NCI-H2196 (cell line): ENCODE measurements around the gene URM1.

Experiments
- DNase-seq: peaks from one replicate; lab custom pipeline; 2025; ENCODE audit not compliant: unreplicated experiment; lab: John Stamatoyannopoulos, UW

The URM1 gene

DNA sequence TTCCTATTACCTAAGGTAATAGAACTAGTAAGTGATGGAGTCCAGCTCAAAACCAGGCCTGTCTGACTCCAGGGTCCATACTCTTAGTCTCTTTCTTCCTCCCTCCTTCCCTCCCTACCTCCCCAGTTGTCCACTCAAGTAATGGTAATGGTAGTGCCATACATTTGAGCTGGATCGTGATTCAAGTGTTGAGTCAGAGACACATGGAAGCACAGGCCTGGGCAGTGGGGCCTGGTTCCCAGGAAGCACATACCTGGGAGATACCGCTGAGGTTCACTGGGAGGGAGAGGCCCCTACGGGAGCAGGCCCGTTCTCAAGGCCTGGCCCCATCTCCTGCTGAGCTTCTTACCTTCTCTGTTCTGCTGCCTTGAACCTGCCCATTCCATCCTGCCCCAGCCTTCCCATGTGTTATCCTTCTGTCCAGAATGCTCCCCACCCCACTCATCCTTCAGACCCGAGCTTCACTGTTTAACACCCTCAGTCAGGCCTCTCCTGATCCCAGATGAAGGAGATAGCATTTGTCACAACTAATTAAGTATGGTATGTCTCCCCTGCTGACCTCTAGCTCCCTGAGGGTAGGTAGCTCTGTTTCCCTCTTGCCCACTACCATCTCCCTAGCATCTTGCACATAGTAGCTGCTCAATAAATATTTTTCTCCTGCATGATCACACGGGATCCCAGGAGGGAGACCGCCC is 13.8 kb downstream of the URM1 start:
- DNase-seq, result no peak

DNA sequence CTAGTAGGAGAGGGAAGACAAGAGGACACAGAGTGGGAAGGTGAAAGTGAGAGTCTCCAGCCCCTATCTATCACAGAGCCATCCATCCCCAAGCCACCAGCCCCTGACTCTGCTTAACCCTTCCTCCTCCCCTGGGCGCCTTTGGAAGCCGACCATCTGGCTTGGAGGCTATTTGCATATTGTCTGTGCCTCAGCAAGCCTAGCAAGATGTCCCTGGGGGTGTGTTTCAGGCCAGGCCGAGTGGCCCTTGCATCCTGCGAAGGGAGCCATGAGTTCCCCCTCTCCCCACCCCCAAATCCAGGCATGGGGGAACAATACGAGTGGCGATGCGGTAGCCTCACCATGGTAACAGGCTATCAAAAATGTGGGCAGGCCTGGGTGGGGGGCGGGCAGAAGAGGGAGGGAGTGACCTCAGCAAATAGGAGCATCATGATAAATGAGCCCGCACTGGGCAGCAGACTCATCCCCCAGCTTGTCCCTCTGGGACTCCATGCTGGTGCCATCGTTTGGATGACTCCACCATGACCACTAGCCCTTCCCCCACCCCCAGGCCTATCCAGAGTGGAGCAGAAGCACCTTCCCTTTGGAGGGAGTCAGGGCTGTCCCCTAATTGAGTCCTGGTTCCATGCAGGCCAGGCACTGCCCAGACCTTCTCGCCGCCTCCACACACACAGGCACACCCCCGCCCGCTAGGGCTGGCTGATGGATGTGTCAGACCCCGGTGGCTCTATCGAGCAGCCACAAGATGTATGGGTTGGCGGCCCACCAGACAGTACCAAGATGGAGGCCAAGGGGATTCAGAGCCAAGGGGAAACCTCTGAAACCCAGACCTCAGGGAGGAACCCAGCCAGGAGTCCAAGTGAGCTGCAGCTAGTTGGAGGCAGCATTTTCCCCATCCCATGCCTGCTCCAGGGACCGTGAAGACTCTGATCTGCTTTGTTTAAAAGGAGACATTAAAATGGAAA is 14.6 kb downstream of the URM1 start:
- DNase-seq, result no peak

DNA sequence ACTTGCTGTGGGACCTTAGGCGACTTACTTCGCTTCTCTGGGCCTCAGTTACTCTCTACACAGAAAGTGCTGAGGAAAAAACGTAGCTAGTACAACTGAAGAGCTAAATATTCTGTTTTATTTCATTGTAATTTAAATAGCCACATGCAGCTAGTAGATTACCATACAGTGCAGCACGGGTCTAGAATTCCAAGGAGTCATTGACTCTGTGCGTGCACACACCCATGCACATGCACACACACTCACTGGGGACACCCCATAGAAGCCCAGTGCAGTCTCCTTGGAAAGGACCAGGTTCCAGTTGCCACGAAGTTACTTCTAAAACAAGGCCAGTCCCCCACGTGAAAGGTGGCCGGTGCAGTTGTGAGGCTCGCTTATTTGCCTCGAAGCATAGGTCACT is 17.0 kb downstream of the URM1 start:
- DNase-seq, result no peak

DNA sequence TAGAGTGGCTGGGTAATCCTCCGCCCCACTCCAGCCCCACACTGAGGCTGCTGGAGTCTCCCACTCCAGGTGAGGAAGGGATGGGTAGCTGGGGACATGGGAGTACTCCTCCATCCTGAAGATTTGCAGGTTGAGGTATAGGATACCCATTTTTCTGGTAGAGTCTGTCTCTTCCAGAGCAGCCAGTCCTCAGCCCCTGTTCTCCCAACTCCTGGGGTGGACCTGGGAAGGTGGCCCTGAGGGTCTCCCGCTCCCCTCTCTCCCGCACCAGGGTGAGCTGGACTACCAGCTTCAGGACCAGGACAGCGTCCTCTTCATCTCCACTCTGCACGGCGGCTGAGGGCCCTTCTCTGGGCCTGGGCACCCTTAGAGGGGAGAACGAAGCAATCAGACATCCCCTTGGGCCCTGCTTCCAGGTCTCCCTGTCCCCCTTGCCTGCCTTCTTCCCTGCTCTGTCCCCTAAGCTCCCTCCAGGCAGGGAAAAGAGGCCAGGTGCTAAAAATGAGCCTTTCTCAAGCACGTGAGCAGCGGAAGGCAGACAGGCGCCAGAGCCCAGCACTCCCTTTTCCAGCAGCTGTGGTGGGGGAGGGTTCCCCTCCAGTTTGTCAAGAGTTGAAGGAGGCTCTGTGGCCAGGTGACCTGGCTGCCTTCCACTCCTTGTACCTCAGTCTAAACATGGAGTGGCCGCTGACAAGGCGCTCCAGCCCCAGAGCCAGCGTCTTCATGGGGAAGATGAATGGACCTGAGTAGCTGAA is 18.4 kb downstream of the URM1 start:
- DNase-seq, result peak; percentile 93

DNA sequence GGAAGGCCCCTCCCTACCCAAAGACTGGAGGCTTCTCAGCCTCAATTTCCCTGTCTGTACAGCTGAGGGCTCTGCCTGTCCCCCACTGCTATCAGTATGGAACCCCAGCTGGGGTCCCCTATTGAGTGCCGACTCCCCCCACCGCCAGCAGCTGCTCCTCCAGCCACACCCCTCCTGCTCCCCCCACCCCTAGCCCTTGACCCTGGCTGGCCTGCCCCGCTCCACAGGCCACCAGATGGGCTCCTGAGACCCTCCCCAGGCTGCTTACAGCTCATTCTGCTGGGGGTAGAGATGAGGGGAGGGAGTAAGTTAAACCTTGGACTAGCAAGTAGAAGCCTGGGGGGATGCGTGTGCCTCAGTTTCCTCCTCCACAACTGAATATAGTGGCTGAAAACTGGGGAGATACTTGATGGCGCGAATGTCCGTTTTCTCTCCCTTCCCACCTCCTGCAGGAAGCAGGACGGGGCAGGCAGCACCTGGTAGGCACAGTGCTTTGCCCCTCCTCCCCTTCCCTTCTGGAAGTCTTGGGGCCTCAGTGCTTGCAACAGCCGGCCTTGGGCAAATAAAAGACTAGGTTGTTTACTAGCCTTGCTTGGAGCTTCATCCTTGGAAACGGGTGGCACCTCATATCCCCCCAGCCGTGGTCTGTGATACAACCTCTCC is 19.1 kb downstream of the URM1 start:
- DNase-seq, result no peak

DNA sequence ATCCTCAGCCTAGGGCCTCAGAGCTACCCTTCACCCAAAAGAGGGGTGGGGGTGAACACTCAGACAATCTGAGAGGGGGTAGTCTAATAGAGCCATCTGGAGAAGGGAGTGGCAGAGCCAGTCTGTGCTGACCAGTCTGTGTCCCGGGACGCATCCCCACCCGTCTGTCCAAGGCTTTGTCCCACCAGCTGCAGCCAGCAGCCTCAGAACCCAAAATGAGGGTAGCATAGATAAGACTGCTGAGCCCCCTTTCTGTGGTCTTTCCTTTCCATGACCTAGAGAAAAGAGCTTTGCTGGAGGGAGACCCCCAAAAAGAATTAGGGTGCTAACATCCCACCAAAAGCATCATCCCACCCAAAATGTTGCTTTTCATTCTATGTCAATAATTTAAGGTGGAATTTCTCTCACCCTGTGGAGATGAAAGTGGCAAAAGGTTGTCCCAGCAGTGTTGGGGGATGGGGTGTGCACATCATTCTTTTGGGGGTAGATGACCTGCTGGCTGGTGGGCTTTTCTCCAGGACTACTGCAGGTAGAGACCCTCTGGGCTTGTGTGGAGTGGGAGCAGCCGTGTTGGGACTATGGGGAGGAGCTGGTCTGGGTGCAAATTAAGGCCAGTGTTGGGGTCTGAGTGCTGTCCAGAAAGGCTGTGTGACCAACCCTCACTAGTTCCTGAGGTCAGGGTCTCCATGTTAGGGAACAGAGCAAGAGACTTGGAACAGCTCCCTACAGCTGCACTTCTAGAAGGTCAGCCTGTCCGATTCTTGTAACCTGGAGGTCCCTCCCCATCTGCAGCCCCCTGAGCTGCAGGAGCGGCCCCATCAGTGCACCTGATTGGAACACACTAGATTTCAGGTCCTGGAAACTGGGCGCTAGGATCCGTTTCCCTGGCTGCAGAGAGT is 19.9 kb downstream of the URM1 start:
- DNase-seq, result no peak

DNA sequence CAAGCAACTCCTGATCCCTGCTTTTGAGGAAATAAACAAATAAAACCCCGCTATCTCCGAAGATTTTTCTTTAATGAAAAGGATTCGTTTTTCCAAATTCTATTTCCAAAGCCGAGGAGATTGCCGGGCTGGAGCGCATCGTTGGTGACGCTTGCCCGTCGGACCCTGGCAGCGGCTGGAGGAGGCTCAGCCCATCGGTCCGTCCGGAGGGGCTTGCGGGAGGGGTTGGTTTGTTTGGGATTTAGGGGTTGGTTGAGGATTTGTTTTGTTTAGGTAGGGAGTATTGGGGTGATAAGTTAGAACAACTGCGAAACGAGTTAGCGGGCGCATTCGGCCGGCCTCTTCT is 20.8 kb downstream of the URM1 start:
- DNase-seq, result no peak

DNA sequence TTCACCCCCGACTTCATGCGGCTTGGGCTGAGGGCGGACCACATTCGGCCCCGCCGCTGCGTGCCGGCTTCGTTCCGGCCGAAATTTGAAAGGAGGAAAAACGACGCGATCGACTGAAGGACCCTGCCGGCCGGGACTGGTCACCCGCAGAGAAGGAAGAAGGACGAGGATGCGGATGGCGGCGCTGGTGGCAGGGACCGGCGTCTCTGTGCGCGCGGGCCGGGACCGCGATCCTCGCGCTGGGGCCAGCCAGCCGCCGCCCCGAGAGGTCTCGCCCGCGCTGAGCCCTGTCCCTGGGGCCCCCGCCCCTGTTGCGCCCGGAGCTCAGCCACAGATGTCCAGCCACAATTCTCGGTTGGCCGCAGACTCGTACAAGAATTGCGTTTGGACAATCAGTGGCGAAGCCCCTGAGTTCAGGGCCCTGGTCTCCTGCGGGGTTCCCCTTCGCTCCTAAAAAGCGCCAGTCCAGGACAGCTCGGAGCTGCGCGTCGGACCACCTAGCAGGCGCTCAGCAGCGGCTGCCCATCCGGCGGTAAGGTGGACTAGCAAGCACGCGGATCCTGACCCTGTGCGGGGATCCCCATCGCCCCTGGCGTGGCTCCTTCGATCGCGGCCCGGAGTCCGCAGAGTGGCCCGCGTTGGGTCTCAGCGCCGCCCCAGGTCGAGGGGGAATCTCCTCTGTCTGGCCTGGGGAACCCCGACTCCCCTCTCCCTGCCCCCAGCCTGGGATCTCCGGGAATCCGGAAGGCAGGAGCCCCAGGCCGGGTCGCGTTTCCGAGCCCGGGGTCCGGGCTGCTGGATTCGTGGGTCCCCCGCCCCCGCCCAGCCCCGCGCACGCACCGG is 21.3 kb downstream of the URM1 start:
- no peak for DNase-seq

DNA sequence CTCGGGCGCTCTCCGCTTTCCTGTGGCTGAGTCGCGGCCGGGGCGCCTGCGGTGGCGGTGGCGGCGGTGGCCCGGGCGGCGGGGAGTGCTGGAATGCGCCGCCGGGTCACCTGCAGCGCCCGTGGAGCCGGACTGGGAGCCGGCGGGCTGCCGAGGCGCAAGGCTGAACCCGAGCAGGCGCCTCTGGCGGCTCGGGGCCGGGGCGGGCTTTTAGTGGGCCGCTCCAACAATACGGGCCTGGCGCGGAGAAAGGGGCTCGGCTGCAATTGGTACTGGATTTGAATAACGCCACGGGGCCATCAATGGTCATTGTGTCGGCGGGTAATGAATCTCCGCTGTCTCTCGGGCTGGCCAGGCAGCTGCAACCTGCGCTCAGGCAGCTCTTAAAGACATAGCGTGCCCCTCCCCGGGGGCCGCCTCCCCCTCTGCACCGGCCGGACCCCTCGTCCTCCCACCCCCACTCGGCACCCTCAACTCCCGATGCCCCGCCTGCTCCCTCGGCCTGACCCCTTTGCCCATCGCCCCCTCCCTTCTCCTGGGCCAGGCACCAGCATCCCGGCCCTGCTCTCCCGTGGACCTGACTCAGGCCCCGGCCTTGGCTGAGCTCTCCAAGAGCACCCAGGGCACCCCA is 22.1 kb downstream of the URM1 start:
- no peak for DNase-seq

DNA sequence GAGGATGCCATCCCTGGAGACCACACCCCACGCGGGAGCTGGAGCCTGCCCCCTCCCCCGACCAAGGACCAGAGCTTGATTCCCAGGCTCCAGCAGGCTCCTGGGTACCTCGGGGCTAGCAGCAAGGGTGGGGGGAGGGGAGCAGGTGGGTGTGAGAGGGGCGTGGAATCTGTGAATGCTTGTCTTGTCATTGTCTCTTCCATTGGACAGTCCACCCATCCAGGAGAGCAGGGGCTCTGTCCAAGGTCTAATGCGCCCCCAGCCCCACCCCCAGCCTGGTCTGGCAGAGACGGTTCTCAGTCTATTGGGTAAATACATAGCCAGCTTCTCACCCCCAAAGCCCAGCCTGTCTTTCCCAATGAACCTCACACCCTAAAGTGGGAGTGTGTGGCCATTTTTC is 22.8 kb downstream of the URM1 start:
- no peak for DNase-seq

DNA sequence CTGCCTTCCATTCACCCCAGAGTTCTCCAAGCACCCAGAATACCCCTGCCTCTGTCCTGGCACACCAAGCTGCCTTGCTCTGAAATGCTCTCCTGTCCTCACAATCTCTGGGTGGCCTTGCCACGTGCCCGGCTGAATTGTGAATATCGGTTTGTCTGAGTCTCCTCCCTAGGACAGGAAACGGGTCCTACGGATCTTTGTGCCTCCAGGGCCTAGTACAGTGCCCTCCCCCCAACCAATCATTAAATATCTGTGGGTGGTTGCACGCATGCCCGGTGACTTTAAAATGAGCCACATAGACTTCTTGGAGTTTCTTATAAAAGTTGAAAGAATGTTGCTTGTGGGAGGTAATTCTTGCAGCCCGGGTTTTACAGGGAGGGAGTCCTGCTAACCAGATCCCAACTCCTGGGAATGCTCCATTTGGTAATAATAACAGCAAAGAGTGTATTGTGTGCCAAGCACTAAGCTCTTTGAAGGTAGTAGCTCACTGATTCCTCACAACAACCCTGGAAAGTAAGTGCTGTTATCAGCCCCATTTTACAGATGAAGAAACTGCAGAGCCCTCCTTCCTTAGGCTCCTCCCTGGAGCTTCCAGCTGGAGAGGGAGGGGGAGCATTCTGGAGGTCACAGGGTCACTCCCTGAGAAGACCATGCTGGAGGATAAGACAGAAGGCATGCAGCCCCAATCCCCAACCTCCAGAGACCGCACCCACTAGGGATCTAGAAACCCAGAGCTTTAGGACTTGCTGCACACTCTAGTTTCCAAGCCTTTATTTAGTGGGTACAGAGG is 23.4 kb downstream of the URM1 start:
- DNase-seq, result no peak

DNA sequence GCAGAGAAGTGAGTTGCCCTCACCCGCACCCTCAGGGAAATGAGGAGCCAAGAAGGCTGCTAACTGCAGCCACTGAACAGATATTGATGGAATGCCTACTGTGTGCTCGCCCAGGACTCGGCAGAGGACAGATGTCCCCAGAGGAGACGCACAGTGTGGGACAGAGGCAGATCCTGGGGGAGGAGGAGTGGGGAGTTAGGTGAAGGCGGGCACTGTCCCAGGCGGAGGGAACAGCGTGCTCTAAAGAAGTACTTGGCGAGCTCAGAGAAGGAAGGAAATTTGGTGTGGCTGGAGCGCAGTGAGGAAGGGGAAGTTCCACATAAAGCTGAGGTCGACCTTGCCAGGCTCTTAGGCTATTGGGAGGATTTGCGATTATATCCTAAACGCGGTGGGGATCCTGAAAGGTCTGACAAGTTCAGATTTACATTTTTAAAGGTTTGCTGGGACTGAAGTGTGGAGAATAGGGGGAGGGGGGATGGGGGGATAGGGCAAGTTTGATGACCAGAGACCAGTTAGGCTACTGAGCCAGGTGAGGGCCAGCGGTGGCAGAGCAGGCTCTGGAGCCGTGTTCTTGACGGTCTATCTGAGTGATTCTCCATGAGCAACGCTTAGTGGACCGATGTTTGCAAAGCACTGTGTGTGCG is 25.9 kb downstream of the URM1 start:
- no peak for DNase-seq

DNA sequence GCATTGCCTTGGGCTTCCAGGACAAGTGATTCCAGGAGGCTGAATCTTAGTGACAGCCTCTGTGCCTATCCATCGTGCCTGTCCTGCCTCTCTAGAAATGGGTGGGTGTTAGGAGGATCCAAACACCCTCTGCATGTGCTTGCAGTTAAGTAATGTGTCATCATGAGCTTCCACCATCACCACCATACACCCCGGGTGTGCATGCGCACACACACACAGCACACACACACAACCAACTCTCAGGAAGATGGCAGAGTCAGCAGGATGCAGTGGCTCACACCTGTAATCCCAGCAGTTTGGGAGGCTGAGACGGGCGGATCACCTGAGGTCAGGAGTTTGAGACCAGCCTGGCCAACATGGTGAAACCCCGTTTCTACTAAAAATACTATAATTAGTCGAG is 26.7 kb downstream of the URM1 start:
- no peak for DNase-seq

DNA sequence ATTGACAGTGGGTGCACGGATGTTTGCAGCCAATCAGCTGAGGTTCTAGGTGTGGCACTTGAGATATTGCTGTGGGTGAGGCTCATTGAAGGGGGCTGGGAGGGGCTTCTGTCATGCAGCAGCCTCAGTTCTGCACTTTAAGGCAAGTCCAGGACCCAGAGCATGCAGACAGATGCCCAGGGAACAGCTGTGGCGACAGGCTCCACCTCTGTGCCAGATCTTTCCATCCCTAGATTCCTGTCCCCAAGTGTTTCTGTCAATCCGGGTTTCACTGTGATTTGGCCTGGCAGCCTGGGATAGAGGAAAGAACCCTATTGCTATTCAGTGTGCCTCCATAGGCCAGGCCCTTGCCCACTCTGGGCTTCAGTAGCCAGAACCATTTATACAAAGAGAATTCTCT is 28.7 kb downstream of the URM1 start:
- no peak for DNase-seq

DNA sequence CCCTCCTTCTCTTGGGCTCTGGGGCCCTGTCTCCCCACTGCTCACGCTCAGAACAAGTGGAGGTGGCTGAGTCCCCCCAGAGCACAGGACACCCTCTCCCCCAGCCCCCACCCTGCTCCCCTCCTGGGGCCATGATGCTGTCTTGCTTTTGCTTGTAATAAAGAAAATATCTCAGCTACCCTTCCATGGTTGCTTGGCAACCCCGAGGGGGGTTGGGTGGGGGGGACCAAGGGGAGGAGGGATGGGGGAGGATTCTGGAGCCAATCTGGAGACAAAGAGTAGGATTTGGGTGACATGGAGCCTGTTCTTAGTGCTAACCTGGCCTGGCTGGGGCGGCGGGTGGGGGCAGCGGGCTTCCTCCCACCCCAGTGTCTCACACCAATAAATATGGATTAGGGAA is 33.4 kb downstream of the URM1 start:
- no peak for DNase-seq

DNA sequence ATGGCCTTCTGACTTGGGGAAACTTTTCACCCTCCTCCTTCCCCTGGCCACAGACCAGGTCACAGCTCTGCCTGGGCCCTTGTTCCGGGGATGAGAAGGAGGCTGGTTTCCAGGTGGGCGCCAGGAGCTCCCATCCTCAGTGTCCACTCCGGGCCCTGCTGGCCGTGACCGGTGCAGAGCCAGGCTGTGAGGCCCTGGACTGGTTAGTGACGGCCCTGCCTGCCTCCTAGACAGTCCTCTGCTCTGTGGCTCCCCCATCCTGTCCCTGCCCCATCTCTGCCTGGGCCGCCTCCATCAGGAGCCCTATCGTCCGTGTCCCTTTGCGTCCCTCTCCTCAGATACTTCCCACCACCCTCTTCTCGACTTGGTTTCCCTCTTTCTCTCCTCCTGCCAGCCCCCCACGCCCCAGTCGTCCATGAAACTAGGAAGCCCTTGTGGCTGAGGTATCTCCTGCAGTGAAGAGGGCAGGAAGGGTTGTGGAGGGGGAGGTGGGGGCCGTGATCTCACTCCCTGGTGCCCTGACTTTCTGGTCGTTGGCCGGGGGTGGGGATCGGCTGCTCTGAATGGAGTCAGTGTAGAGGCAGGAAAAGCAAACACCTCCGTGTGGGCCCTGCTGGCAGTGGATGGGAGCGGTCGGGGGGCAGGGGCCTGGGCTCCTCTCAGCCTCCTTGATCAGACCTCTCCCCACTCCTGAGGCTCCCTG is 34.1 kb downstream of the URM1 start:
- no peak for DNase-seq

DNA sequence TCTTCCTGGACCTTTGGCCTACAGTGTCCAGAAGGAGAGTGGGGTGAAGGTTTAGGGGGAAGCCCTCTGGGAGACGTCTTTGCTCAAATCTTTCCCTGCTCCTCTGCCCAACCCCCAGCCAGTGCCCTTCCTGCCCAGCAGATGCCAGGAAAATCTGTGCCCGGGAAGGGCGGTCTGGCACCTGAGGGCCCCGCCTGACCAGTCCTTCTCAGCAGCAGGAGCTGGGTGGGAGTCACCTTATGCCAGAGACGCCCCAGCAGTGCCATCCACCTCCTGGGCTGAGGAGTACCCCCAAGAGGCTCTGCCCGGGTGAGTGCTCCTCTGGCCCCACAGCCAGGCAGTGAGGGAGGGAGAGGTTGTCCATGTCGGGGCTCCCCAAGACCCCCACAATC is 34.6 kb downstream of the URM1 start:
- no peak for DNase-seq
